ENCODE results near the gene STT3A.

The STT3A gene

DNA sequence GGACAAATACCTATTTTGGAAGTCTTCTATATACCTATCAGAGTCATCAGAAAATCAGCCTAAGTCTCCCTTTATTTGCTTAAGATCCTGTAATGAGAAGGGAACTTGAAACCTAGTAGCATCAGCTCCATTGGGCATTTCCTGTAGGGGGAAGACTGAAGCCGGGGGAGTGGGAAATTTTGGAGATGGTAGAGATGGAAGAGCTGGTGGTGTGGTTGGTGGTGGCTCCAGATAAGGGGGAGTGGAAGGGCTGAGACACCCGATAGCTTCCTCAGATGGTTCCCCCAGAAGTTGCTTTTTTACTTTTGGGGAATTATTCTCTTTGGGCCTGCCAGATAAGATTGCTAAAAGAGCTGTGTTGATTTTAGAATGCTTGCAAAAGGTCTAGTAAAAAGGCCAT is 39.7 kb upstream of the STT3A start:
- Histone ChIP-seq H3K9me2 (replicated peaks; ENCODE audit: insufficient read depth, low read length) (no peaks in the 10 kb centered on the region), H2AFZ (ENCODE audit: low read depth, low read length, severe bottlenecking) (no peak overlapping the region), H3K9ac (ENCODE audit: low read length) (no peak overlapping the region), H3K4me2 (ENCODE audit: low read depth, low read length, poor library complexity, severe bottlenecking) (no peak overlapping the region), H3K4me3 (ENCODE audit: insufficient read depth, low read length, poor library complexity, severe bottlenecking) (no peak overlapping the region), H3K36me3 (ENCODE audit: low read length) (no peaks in the 10 kb centered on the region), H3K27ac (ENCODE audit: low read depth, low read length) (no peak overlapping the region), H3F3A (ENCODE audit: insufficient read depth) (no peaks in the 10 kb centered on the region), H4K20me1 (ENCODE audit: low read depth, low read length) (no peaks in the 10 kb centered on the region), H3K27me3 (ENCODE audit: low read length) (no peaks in the 10 kb centered on the region), H3K9me3 (ENCODE audit: insufficient read depth, low read length) (peaks cover 10% of the 10 kb centered on the region; the same call in 1 of the 2 replicates), H3K79me2 (ENCODE audit: insufficient read depth, low read length) (no peaks in the 10 kb centered on the region)
- TF ChIP-seq EZH2phosphoT487 (conservative IDR thresholded peaks at IDR 0.05; ENCODE audit: low read length): no peak
- no peak for TF ChIP-seq CTCF (IDR thresholded peaks at IDR 0.05; ENCODE audit: insufficient read depth, low read length, poor library complexity, severe bottlenecking)

DNA sequence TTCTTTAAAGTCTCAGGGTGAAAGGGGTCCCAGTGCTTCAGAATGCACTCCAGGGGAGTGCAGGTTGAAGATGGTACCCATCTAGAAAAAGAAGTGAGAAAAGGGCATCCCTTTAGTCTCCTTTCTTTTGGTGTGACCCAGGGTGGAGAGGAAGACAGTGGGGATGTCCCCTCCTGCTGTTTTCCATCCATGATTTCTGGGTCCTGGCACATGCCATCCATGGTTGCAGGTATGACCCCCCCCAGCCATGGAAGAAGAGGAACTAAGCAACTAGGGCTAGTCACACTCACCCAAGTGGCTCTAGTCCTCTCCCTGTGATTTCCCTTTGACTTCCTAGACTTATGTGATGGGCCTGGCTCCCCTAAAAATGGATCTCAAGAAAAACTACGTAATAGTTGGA is 39.3 kb upstream of the STT3A start:
- TF ChIP-seq EZH2phosphoT487 (conservative IDR thresholded peaks at IDR 0.05; ENCODE audit: low read length) (no peak), CTCF (IDR thresholded peaks at IDR 0.05; ENCODE audit: insufficient read depth, low read length, poor library complexity, severe bottlenecking) (no peak)
- no peak overlapping the region for H3K9ac ChIP-seq (ENCODE audit: low read length)

DNA sequence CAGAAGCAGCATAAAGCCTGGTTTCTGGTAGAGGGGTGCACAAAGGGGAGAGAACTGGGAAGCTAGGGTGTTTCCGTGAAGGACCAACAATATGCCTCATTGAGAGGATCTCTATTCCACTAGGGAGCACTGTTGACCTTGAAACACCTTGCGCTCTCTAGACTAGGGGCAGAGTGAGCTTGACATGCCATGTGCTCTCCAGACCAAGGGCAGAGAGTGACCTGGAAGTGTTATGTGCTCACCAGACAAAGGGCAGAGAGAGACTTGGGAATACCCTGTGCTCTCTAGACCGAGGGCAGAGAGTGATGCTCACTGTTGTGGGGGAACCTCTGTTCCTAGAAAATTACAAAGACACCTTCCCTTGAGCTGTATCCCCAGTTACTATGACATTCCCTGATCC is 38.6 kb upstream of the STT3A start:
- Histone ChIP-seq H3K36me3 (ENCODE audit: low read length) (no peaks in the 10 kb centered on the region), H3K27me3 (ENCODE audit: low read length) (no peaks in the 10 kb centered on the region), H3K27ac (ENCODE audit: low read depth, low read length) (no peak overlapping the region), H3K9ac (ENCODE audit: low read length) (no peak overlapping the region), H3F3A (ENCODE audit: insufficient read depth) (no peaks in the 10 kb centered on the region), H2AFZ (ENCODE audit: low read depth, low read length, severe bottlenecking) (no peak overlapping the region), H3K9me2 (replicated peaks; ENCODE audit: insufficient read depth, low read length) (no peaks in the 10 kb centered on the region), H3K9me3 (ENCODE audit: insufficient read depth, low read length) (peaks cover 10% of the 10 kb centered on the region; the same call in 1 of the 2 replicates), H3K4me3 (ENCODE audit: insufficient read depth, low read length, poor library complexity, severe bottlenecking) (no peak overlapping the region), H3K4me2 (ENCODE audit: low read depth, low read length, poor library complexity, severe bottlenecking) (no peak overlapping the region), H3K79me2 (ENCODE audit: insufficient read depth, low read length) (no peaks in the 10 kb centered on the region), H4K20me1 (ENCODE audit: low read depth, low read length) (no peaks in the 10 kb centered on the region)
- TF ChIP-seq CTCF (IDR thresholded peaks at IDR 0.05; ENCODE audit: insufficient read depth, low read length, poor library complexity, severe bottlenecking): no peak
- TF ChIP-seq EZH2phosphoT487 (conservative IDR thresholded peaks at IDR 0.05; ENCODE audit: low read length): no peak

More for the DNA sequence above, 39.3 kb upstream of the STT3A start:
- H3K27me3 ChIP-seq (ENCODE audit: low read length): no peaks in the 10 kb centered on the region
- H3K4me2 ChIP-seq (ENCODE audit: low read depth, low read length, poor library complexity, severe bottlenecking): no peak overlapping the region
- H2AFZ ChIP-seq (ENCODE audit: low read depth, low read length, severe bottlenecking): no peak overlapping the region
- H4K20me1 ChIP-seq (ENCODE audit: low read depth, low read length): no peaks in the 10 kb centered on the region
- H3K9me2 ChIP-seq (replicated peaks; ENCODE audit: insufficient read depth, low read length): no peaks in the 10 kb centered on the region
- no peaks in the 10 kb centered on the region for H3K36me3 ChIP-seq (ENCODE audit: low read length)
- no peak overlapping the region for H3K27ac ChIP-seq (ENCODE audit: low read depth, low read length)
- no peaks in the 10 kb centered on the region for H3F3A ChIP-seq (ENCODE audit: insufficient read depth)
- H3K9me3 ChIP-seq (ENCODE audit: insufficient read depth, low read length): peaks cover 10% of the 10 kb centered on the region; the same call in 1 of the 2 replicates
- no peak overlapping the region for H3K4me3 ChIP-seq (ENCODE audit: insufficient read depth, low read length, poor library complexity, severe bottlenecking)
- H3K79me2 ChIP-seq (ENCODE audit: insufficient read depth, low read length): no peaks in the 10 kb centered on the region
